HG03520 (cell line): ENCODE data around the gene CHCHD3.
A peak's percentile ranks its signal among the peaks of the same experiment; 100 is the strongest.

Source experiments
- ATAC-seq: cut with Tn5 transposase; IDR thresholded peaks from one replicate; pipeline ENCODE4 v1.9.1; 2021; ENCODE audit warnings: mild to moderate bottlenecking, moderate library complexity; ENCODE audit not compliant: unreplicated experiment

The CHCHD3 gene

GRCh38 chr7:133047321-133047720, 34.6 kb downstream of the CHCHD3 start:
- ATAC-seq: no peak

GRCh38 chr7:133044722-133045473, 37.0 kb downstream of the CHCHD3 start:
- no peak for ATAC-seq

- ATAC-seq: no peak
Observed at GRCh38 chr7:133040674-133041073, 41.2 kb downstream of the CHCHD3 start.

DNA sequence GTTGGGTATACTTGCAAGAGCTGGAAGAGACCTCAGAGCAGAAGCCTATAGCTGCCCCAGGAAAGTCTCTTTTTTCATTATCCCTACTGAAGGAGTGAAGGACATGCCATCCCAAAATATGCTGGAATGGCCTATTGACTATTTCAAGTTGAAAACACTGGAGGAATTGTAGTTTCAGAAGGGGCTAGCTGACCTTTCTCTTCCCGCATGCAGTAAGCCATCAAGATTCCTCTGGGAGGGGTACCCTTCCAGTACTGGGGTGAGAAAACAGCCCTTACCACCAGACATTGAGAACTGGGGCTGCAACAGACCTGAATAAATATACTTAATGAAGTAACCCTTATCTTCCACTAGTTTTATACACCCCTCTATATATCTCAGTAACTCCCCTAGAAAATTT, 41.7 kb downstream of the CHCHD3 start:
- ATAC-seq: no peak

- ATAC-seq: no peak
Observed at GRCh38 chr7:133039614-133040013, 42.3 kb downstream of the CHCHD3 start.

DNA sequence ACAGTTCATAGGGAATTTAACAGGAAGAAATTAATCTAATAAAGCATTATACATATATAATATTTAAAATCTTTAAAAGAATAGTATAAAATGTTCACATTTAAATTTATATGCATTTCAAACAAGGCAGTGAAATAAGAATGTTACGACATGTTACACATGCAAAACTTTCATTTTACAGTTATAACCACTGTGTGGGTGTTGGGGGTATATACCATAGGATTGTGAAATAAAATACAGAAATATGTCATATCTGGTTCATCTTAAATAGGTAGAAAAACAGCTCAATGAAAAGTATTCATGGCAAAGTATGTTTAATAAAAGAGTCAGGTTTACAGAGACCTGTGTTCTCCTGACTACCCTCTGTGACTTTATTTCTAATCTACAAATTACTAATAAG, 45.6 kb downstream of the CHCHD3 start:
- no peak for ATAC-seq

DNA sequence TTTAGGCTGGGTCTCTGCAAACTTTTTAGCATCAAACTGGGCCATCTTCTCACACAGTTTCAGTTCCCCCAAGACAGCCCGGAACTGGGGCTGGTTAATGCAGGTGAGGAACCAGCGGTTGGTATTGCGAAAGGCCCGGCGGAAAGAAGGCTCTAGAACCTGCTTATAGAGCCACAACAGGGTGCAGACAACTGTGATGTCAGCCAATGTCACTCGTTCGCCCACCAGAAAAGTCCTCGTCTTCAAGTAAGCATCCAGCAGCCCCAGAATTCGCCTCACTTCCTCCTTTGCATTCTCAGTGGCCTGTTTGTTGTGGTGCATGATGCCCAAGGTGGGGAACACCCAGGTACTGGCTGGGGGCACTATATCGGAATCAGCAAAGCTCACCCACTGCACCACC, 46.6 kb downstream of the CHCHD3 start:
- peak; percentile 79 for ATAC-seq

DNA sequence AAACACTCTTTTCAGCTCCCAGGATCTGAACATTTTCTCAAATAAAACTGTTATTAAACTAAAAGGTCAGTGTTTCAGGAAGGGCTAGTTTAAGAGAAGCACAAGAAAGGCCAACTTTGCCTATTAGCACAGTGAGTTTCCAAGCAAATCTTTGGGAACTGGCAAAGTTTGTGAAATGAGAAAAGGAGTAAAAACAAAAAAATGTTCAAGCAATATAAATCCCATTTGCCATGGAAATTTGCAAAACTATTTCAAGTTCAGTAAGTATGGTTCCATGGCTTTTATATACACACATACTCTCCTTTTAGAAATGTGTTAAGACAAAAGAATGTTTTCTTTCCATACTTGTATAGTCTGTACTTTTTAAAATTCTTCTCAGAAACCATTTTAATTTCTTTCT, 51.5 kb downstream of the CHCHD3 start:
- no peak for ATAC-seq

- ATAC-seq: no peak
Observed at GRCh38 chr7:133029463-133029862, 52.4 kb downstream of the CHCHD3 start.

DNA sequence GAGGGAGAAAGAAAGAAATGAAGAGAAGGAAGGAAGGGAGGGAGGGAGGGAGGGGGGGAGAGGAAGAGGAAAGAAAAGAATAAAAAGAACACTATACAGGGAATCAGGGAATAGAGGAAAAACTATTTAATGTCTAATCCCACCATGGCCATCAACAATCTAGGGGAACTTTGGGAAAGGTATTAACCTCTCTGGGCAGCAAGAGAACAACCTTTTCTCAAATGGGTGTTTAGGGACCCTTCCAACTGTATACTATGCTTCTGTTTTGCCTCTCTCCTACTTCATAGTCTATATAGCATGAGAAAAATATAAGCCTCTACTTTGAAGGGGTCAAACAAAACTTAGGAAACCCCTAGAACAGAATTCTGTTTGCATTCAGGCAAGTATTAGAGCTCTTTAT, 54.5 kb downstream of the CHCHD3 start:
- no peak for ATAC-seq

DNA sequence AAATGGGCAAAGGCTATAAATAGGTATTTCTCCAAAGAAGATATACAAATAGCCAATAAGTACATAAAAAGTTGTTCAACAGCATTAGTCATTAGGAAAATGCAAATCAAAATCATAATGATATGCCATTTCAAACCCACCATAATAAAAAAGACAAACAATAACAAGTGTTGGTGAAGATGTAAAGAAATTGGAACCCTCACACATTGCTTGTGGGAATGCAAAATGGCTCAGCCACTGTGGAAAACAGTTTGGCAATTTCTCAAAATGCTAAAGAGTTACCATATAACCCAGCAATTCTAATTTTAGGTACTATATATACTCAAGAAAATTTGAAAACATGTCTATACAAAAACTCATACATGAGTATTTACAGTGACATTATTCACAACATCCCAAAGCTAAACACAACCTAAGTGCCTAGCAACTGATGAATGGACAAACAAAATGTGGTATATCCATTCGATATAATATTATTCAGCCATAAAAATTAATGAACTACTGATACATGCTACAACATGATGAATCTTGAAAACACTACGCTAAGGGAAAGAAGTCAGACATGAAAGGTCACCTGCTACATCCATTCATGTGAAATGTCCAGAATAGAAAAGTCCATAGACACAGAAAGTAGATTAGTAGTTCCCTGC, 55.6 kb downstream of the CHCHD3 start:
- no peak for ATAC-seq

- no peak for ATAC-seq
Observed at GRCh38 chr7:133025056-133025455, 56.8 kb downstream of the CHCHD3 start.

GRCh38 chr7:133024596-133024995, 57.3 kb downstream of the CHCHD3 start:
- ATAC-seq: no peak

DNA sequence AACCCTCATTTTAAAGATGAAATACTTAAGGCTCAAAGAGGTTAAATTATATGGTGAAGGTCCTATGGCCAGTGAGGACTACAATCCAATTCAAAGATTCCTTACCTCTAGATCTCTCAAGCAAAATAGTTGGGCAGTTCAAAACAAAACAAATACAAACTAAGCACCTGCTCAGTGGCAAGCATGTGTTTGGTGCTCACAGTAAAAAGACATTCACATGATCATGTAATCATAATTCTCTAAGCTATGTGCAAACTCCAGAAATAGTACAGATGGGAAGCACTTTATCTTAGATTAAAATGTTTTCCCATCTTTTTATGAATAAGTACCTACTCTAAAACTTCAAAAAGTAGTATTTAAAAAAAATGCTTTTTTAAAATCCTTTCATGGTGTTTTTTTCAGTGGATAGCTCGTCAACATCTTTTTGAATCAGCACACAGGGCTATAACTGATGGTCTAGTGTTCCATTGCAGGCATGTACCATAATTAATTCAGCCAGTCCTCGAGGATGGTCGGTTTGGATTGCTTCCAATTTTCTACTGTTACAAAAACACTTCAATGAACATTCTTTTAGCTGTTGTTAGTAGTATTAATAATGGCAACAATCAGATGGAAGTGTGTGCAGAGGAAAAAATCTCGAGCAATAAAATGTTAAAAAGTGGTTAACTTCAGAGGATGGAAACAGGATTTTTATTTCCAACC, 58.4 kb downstream of the CHCHD3 start:
- no peak for ATAC-seq

- no peak for ATAC-seq
Observed at GRCh38 chr7:133022661-133023060, 59.2 kb downstream of the CHCHD3 start.

- no peak for ATAC-seq
Observed at GRCh38 chr7:133021196-133021595, 60.7 kb downstream of the CHCHD3 start.

- ATAC-seq: no peak
Observed at GRCh38 chr7:133020496-133020895, 61.4 kb downstream of the CHCHD3 start.

- ATAC-seq: no peak
Observed at GRCh38 chr7:133019590-133019989, 62.3 kb downstream of the CHCHD3 start.

DNA sequence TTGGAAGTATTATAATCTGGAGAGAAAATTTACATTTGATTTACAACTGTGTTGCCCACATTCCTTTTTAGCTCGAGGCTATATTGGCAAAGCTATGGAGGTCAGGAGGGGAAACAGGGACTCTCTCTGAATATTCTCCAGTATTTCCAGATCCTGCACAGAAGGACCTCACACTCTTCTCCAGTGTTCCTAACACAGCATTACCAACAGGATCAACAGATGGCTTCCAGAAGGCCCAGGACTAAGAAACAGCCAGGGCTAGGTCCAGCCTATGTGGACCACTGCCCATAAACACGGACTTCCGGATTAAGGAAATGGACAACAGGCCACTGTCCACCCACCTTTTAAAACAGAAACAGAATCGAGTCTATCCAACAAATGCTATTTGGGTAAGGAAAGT, 65.3 kb downstream of the CHCHD3 start:
- no peak for ATAC-seq

DNA sequence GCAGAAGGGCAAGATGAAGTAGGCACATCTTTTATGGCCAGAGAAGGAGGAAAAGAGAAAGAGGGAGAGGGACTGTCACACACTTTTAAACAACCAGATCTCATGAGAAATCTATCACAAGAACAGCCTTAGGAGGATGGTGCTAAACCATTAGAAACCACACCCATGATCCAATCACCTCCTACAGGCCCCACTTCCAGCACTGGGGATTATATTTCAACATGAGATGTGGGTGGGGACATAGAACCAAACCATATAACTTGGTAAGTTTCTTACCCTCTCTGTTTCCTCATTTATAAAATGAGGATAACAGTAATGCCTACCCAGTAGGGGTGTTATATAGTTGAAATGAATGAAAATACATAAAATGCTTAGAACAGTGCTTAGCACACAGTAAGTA, 66.0 kb downstream of the CHCHD3 start:
- ATAC-seq: no peak

GRCh38 chr7:133011746-133012145, 70.1 kb downstream of the CHCHD3 start:
- no peak for ATAC-seq
